ENCODE data around the gene HAVCR2.

Gene HAVCR2

GRCh38 chr5:157108976-157109375 is at the start of gene HAVCR2:
HAVCR2 (minus strand) TSS chr5:157109044; CDS start chr5:157108983, 61 bp downstream.
- peak in 3 of 4 experiments; percentile 2 to 9 (median 8) for DNase-seq

- DNase-seq = no peak
These were observed 48.5 kb upstream of the HAVCR2 start for GRCh38 chr5:157157293-157157891.

- no peak for DNase-seq
These were observed 46.5 kb upstream of the HAVCR2 start for GRCh38 chr5:157155297-157155696.

GRCh38 chr5:157150995-157151394 is 42.2 kb upstream of the HAVCR2 start:
- no peak for DNase-seq

GRCh38 chr5:157148734-157149615 is 40.1 kb upstream of the HAVCR2 start:
- DNase-seq = peak; percentile 32 to 74 (median 48)

GRCh38 chr5:157143127-157143971 is 34.5 kb upstream of the HAVCR2 start:
- peak in 2 of 4 experiments; percentile 16 to 32 for DNase-seq

- DNase-seq = peak; percentile 62 to 81 (median 72)
These were observed 33.7 kb upstream of the HAVCR2 start, which contains the start of gene MED7 for GRCh38 chr5:157142317-157143126. MED7 (minus strand) TSS chr5:157142865; CDS start chr5:157139431, 3,434 bp downstream.

- DNase-seq = no peak
These were observed 28.8 kb upstream of the HAVCR2 start for GRCh38 chr5:157137691-157138090.

GRCh38 chr5:157132281-157132612 is 23.4 kb upstream of the HAVCR2 start:
- no peak for DNase-seq

- DNase-seq = no peak
These were observed 22.1 kb upstream of the HAVCR2 start for GRCh38 chr5:157130925-157131324.

- no peak for DNase-seq
These were observed 12.9 kb upstream of the HAVCR2 start for GRCh38 chr5:157121709-157122108.

GRCh38 chr5:157120102-157120501 is 11.3 kb upstream of the HAVCR2 start:
- no peak for DNase-seq

- no peak for DNase-seq
These were observed 7.7 kb upstream of the HAVCR2 start for GRCh38 chr5:157116483-157116954.

GRCh38 chr5:157115502-157115901 is 6.7 kb upstream of the HAVCR2 start:
- no peak for DNase-seq

- DNase-seq = no peak
These were observed 6.2 kb upstream of the HAVCR2 start for GRCh38 chr5:157115012-157115411.

GRCh38 chr5:157113002-157113401 is 4.2 kb upstream of the HAVCR2 start:
- no peak for DNase-seq

GRCh38 chr5:157109744-157110143 is 900 bp upstream of the HAVCR2 start:
- no peak for DNase-seq

GRCh38 chr5:157107508-157107907 is 1.3 kb downstream of the HAVCR2 start:
- no peak for DNase-seq

- DNase-seq = no peak
These were observed 2.0 kb downstream of the HAVCR2 start for GRCh38 chr5:157106630-157107461.

- no peak for DNase-seq
These were observed 8.6 kb downstream of the HAVCR2 start for GRCh38 chr5:157100140-157100679.
